GM23338 (cell line): ENCODE data around the gene OTP. TPM values are rescaled to one million over a fixed set of nuclear protein-coding genes. Genes with fewer than 3 reads are reported as not detected.
A peak's percentile ranks its signal among the peaks of the same experiment; 100 is the strongest.

Experiments
- ATAC-seq: fragments of 200-7000 bp; cut with Tn5 transposase; 3 replicates; pipeline ENCODE4 v1.9.1; 2020
- DNase-seq: peaks from one replicate; pipeline ENCODE4 v3.0.0-alpha.2; 2015; ENCODE audit warnings: low spot score
- H2AFZ ChIP-seq: fragments of 200-600 bp; sonication (generic); 2 replicates; pipeline ENCODE4 v1.8.0; 2016; ENCODE audit warnings: antibody characterized with exemption, mild to moderate bottlenecking, moderate library complexity
- H3F3A ChIP-seq: fragments of 200-600 bp; sonication (generic); replicated peaks from 2 replicates; pipeline ENCODE4 v1.8.0; 2017; ENCODE audit warnings: antibody characterized with exemption, mixed run types, low read depth
- H3K27ac ChIP-seq: fragments of 200-600 bp; sonication (generic); 2 replicates; pipeline ENCODE4 v1.6.1; 2016; ENCODE audit warnings: low read depth
- H3K27me3 ChIP-seq: fragments of 200-600 bp; sonication (generic); 2 replicates; pipeline ENCODE4 v1.8.0; 2016; ENCODE audit warnings: mild to moderate bottlenecking, mixed run types, moderate library complexity; ENCODE audit not compliant: insufficient read depth
- H3K36me3 ChIP-seq: fragments of 200-600 bp; sonication (generic); 2 replicates; pipeline ENCODE4 v1.8.0; 2016; ENCODE audit warnings: mild to moderate bottlenecking; ENCODE audit not compliant: insufficient read depth
- H3K4me1 ChIP-seq: fragments of 200-600 bp; sonication (generic); 2 replicates; pipeline ENCODE4 v1.8.0; 2016; ENCODE audit warnings: mild to moderate bottlenecking, moderate library complexity; ENCODE audit not compliant: insufficient read depth
- H3K4me2 ChIP-seq: fragments of 200-600 bp; sonication (generic); 2 replicates; pipeline ENCODE4 v1.7.1; 2017; ENCODE audit warnings: mixed run types
- H3K4me3 ChIP-seq: fragments of 200-600 bp; sonication (generic); 2 replicates; pipeline ENCODE4 v1.6.1; 2016; ENCODE audit warnings: mixed run types
- H3K79me2 ChIP-seq: fragments of 200-600 bp; sonication (generic); replicated peaks from 2 replicates; pipeline ENCODE4 v1.8.0; 2017; ENCODE audit warnings: mild to moderate bottlenecking; ENCODE audit not compliant: insufficient read depth
- H3K9me2 ChIP-seq: fragments of 200-600 bp; sonication (generic); 2 replicates; pipeline ENCODE4 v1.8.0; 2017; ENCODE audit not compliant: insufficient read depth
- H4K20me1 ChIP-seq: fragments of 200-600 bp; sonication (generic); replicated peaks from 2 replicates; pipeline ENCODE4 v1.8.0; 2017; ENCODE audit warnings: mild to moderate bottlenecking; ENCODE audit not compliant: insufficient read depth
- H3K27ac Mint-ChIP-seq: 2 replicates; pipeline ENCODE4 v1.8.0; 2020; ENCODE audit warnings: inconsistent platforms, mild to moderate bottlenecking, moderate library complexity, mixed read lengths
- H3K27me3 Mint-ChIP-seq: 3 replicates; pipeline ENCODE4 v1.8.0; 2022; ENCODE audit warnings: low read depth, mild to moderate bottlenecking, moderate library complexity, mixed read lengths, inconsistent platforms; ENCODE audit not compliant: insufficient read depth, poor library complexity
- H3K36me3 Mint-ChIP-seq: 3 replicates; pipeline ENCODE4 v1.8.0; 2021; ENCODE audit warnings: low read depth, mild to moderate bottlenecking, inconsistent platforms, moderate library complexity, mixed read lengths
- H3K4me1 Mint-ChIP-seq: 3 replicates; pipeline ENCODE4 v1.8.0; 2020; ENCODE audit warnings: mild to moderate bottlenecking, inconsistent platforms, mixed read lengths
- H3K4me3 Mint-ChIP-seq: 3 replicates; pipeline ENCODE4 v1.8.0; 2021; ENCODE audit warnings: moderate library complexity, mild to moderate bottlenecking, inconsistent platforms, mixed read lengths
- H3K9me3 Mint-ChIP-seq: 3 replicates; pipeline ENCODE4 v1.8.0; 2020; ENCODE audit warnings: moderate library complexity, mild to moderate bottlenecking, inconsistent platforms, mixed read lengths
- CTCF ChIP-seq, 2 experiments: fragments of 200-600 bp in 1 of 2; sonication (generic) in 1 of 2; conservative IDR thresholded peaks; 2 replicates each; pipeline versions ENCODE4 v1.5.1 to v1.6.1; 2016 to 2017; ENCODE audit warnings: antibody characterized with exemption in 2 of 2, low read depth in 2 of 2, mild to moderate bottlenecking in 2 of 2, moderate library complexity in 1 of 2
- ETS1 ChIP-seq: IDR thresholded peaks from 2 replicates; pipeline ENCODE4 v1.6.1; 2016; ENCODE audit warnings: antibody characterized with exemption
- EZH2 ChIP-seq: fragments of 200-600 bp; sonication (generic); IDR thresholded peaks from one replicate; pipeline ENCODE4 v1.8.0; 2017; ENCODE audit warnings: antibody characterized with exemption, mild to moderate bottlenecking, low read depth; ENCODE audit not compliant: unreplicated experiment
- NANOG ChIP-seq: IDR thresholded peaks from 2 replicates; pipeline ENCODE4 v1.6.1; 2016; ENCODE audit warnings: antibody characterized with exemption, borderline replicate concordance
- STAT1 ChIP-seq: IDR thresholded peaks from one replicate; pipeline ENCODE4 v1.6.1; 2016; ENCODE audit warnings: antibody characterized with exemption; ENCODE audit not compliant: unreplicated experiment
- ZNF114 ChIP-seq: fragments of 250-450 bp; sonication (Bioruptor Pico); IDR thresholded peaks from 2 replicates; pipeline ENCODE4 v1.5.0; 2020; ENCODE audit warnings: mild to moderate bottlenecking, moderate library complexity
- ZNF331 ChIP-seq: fragments of 250-450 bp; sonication (Bioruptor Pico); IDR thresholded peaks from 2 replicates; pipeline ENCODE4 v1.5.0; 2020; ENCODE audit warnings: low read depth, mild to moderate bottlenecking, moderate library complexity
- polyA plus RNA-seq: library from polyadenylated mRNA; unstranded; fragments of >200 nt; fragmentation: Nextera tagmentation; extraction: Ambion mirVana; gene quantifications from 2 replicates; pipeline ENCODE4 v1.2.1, GENCODE V29; 2016
- total RNA-seq: library from RNA; depleted of rRNA; stranded (reverse); fragments of >200 nt; shearing (Covaris generic); gene quantifications from 2 replicates; pipeline ENCODE4 v1.2.3, GENCODE V29; 2014
- TF ChIP-seq, protein P1 (sequence below): fragments of 250-450 bp; sonication (Bioruptor Pico); IDR thresholded peaks from 2 replicates; pipeline ENCODE4 v1.5.0; 2020; ENCODE audit warnings: mild to moderate bottlenecking, moderate library complexity

Gene OTP
- total and polyA plus RNA-seq, 2 experiments from 2014 or later, result not detected

DNA sequence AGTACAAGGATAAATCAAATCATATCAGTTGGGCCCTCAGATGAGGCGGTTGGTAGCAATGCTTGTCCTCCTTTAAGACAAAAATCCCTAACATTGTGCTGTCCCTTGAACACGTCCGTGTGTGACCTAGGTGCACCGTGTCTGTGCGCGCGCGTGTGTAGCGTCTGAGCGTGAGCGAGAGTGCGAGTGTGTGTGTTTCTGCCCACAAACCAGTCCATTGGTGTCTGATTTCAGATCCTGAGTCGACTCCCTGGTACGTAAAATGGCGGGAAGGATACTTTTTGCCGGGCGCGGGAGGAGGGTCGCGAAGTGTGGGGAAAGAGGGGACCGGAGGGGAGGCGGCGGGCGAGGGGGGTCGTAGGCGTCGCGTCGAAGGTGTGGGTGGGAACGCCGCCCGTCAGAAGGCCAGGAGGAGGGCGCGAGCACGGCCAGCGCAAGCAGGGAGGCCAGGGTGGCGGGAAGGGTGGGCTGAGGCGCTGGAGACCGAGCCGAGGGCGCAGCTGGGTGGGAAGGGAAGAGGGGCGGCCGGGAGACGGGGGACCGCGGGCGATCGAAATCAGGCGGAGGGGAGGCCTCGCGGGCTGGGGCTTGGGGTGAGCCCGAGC, 8.9 kb downstream of the OTP start:
- H4K20me1 ChIP-seq, result peaks cover 36% of the 10 kb centered on the region
- peaks cover 23% of the 10 kb centered on the region for H3K4me1 ChIP-seq
- peaks cover 100% of the 10 kb centered on the region for H3K27me3 ChIP-seq
- Mint-ChIP-seq H3K36me3 (no peaks in the 10 kb centered on the region; the same call in 2 of the 3 replicates), H3K27ac (no peak overlapping the region), H3K9me3 (peaks cover 5% of the 10 kb centered on the region; the same call in 2 of the 3 replicates), H3K27me3 (peaks cover 97% of the 10 kb centered on the region), H3K4me3 (peak overlapping the region; percentile 73), H3K4me1 (peaks cover 26% of the 10 kb centered on the region)
- H3K79me2 ChIP-seq, result no peaks in the 10 kb centered on the region
- peak; percentile 12 for ATAC-seq
- H2AFZ ChIP-seq, result peak overlapping the region; percentile 83
- no peaks in the 10 kb centered on the region for H3K9me2 ChIP-seq
- DNase-seq, result peak; percentile 52
- H3K4me3 ChIP-seq, result peak overlapping the region; percentile 55
- H3K27ac ChIP-seq, result no peak overlapping the region
- H3K4me2 ChIP-seq, result peak overlapping the region; percentile 81
- H3K36me3 ChIP-seq, result no peaks in the 10 kb centered on the region
- H3F3A ChIP-seq, result peaks cover 23% of the 10 kb centered on the region
- TF ChIP-seq NANOG (no peak), ETS1 (no peak), EZH2 (peak; percentile 84), ZNF331 (no peak), ZNF114 (no peak), CTCF (conservative IDR thresholded peaks at IDR 0.05; ENCODE audit: low read depth in 2 of 2) (no peak), STAT1 (no peak)

DNA sequence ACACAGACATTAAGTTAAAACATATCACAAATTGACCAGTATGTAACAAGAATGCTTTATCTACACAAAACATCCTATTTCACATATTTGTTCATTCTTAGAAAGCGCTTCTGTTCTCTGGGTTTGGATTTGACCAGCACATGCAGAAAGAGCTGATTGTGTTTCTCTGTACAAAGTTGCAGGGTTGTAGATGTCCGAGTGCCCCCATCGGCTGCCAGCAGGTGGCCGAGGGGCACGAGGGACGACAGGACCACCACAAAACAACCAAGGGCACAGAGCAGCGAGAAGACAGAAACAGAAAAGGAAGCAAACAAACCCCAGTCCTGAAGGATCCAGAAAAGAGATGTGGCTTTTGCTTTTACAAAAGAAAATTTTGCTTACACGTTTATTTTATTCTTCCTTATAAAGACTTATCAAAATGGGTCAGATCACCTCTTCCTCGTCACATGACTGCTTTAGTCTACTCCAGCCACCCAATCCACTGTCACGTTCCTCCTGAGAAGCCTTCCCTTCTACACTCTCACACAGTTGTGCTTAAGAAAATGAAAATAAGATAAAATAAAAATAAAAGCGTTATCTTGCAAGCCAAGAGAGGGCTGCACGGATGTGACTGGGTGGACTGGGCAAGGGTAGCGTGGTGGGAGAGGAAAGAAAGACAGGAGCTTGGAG, 9.5 kb downstream of the OTP start:
- H3F3A ChIP-seq, result peaks cover 21% of the 10 kb centered on the region
- Mint-ChIP-seq H3K27me3 (peaks cover 94% of the 10 kb centered on the region), H3K27ac (no peak overlapping the region), H3K36me3 (no peaks in the 10 kb centered on the region; the same call in 2 of the 3 replicates), H3K4me3 (peak overlapping the region; percentile 73), H3K4me1 (peaks cover 26% of the 10 kb centered on the region), H3K9me3 (peaks cover 5% of the 10 kb centered on the region; the same call in 2 of the 3 replicates)
- ATAC-seq (no peak), DNase-seq (peak; percentile 36)
- TF ChIP-seq STAT1, result no peak
- TF ChIP-seq CTCF (conservative IDR thresholded peaks at IDR 0.05; ENCODE audit: low read depth in 2 of 2), result peak in 1 of 2 experiments; percentile 48; a peak in 3 of 4 replicates
- TF ChIP-seq, protein P1, sequence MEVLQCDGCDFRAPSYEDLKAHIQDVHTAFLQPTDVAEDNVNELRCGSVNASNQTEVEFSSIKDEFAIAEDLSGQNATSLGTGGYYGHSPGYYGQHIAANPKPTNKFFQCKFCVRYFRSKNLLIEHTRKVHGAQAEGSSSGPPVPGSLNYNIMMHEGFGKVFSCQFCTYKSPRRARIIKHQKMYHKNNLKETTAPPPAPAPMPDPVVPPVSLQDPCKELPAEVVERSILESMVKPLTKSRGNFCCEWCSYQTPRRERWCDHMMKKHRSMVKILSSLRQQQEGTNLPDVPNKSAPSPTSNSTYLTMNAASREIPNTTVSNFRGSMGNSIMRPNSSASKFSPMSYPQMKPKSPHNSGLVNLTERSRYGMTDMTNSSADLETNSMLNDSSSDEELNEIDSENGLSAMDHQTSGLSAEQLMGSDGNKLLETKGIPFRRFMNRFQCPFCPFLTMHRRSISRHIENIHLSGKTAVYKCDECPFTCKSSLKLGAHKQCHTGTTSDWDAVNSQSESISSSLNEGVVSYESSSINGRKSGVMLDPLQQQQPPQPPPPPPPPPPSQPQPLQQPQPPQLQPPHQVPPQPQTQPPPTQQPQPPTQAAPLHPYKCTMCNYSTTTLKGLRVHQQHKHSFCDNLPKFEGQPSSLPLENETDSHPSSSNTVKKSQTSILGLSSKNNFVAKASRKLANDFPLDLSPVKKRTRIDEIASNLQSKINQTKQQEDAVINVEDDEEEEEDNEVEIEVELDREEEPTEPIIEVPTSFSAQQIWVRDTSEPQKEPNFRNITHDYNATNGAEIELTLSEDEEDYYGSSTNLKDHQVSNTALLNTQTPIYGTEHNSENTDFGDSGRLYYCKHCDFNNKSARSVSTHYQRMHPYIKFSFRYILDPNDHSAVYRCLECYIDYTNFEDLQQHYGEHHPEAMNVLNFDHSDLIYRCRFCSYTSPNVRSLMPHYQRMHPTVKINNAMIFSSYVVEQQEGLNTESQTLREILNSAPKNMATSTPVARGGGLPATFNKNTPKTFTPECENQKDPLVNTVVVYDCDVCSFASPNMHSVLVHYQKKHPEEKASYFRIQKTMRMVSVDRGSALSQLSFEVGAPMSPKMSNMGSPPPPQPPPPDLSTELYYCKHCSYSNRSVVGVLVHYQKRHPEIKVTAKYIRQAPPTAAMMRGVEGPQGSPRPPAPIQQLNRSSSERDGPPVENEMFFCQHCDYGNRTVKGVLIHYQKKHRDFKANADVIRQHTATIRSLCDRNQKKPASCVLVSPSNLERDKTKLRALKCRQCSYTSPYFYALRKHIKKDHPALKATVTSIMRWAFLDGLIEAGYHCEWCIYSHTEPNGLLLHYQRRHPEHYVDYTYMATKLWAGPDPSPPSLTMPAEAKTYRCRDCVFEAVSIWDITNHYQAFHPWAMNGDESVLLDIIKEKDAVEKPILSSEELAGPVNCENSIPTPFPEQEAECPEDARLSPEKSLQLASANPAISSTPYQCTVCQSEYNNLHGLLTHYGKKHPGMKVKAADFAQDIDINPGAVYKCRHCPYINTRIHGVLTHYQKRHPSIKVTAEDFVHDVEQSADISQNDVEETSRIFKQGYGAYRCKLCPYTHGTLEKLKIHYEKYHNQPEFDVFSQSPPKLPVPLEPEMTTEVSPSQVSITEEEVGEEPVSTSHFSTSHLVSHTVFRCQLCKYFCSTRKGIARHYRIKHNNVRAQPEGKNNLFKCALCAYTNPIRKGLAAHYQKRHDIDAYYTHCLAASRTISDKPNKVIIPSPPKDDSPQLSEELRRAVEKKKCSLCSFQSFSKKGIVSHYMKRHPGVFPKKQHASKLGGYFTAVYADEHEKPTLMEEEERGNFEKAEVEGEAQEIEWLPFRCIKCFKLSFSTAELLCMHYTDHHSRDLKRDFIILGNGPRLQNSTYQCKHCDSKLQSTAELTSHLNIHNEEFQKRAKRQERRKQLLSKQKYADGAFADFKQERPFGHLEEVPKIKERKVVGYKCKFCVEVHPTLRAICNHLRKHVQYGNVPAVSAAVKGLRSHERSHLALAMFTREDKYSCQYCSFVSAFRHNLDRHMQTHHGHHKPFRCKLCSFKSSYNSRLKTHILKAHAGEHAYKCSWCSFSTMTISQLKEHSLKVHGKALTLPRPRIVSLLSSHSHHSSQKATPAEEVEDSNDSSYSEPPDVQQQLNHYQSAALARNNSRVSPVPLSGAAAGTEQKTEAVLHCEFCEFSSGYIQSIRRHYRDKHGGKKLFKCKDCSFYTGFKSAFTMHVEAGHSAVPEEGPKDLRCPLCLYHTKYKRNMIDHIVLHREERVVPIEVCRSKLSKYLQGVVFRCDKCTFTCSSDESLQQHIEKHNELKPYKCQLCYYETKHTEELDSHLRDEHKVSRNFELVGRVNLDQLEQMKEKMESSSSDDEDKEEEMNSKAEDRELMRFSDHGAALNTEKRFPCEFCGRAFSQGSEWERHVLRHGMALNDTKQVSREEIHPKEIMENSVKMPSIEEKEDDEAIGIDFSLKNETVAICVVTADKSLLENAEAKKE (CRISPR knock-in tag), result no peak
- TF ChIP-seq EZH2, result peak; percentile 77
- H4K20me1 ChIP-seq, result peaks cover 34% of the 10 kb centered on the region
- H3K36me3 ChIP-seq, result no peaks in the 10 kb centered on the region
- no peaks in the 10 kb centered on the region for H3K9me2 ChIP-seq
- peak overlapping the region; percentile 55 for H3K4me3 ChIP-seq
- H3K79me2 ChIP-seq, result no peaks in the 10 kb centered on the region
- peak overlapping the region; percentile 81 for H3K4me2 ChIP-seq
- H3K4me1 ChIP-seq, result peaks cover 23% of the 10 kb centered on the region
- H3K27me3 ChIP-seq, result peaks cover 100% of the 10 kb centered on the region
- no peak overlapping the region for H3K27ac ChIP-seq
- peak overlapping the region; percentile 83; the same call in 1 of the 2 replicates for H2AFZ ChIP-seq
